ENCODE results near the gene EXOSC2.

EXOSC2 gene

DNA sequence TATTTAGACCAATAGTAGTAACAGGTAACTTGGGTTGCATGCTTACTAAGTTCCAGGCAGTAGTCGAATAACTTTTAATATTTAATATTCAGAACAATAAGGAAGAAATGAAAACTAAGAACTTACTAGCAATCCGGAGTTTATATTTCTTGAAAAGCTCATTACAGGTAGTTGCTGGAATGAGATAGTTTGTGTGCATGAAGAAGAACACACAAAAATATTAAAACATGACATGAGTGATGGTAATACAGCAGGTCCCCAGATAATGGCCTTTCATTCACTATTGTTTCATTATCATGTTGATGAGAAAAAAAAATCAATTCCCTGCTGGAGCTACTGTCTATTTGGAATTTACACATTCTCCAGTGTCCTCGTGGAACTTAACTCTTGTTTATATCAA is 44.7 kb downstream of the EXOSC2 start:
- no peak for DNase-seq (ENCODE audit: low read depth, low spot score)

DNA sequence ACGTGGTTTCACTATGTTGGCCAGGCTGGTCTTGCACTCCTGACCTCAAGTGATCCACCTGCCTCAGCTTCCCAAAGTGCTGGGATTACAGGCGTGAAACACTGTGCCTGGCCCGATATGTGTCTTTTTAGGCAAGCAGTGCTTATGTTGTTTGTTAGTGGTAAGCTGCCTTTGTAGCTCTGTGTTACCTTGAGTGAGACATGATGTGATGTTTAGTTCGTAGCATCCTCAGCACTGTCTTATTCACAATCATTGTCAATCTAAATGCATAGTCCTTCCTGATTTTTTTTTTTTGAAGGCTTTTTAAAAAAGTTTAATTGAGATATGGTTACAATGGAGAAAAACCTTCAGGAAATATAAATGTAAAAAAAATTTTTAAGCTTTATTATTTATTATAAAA is 45.5 kb downstream of the EXOSC2 start:
- DNase-seq (ENCODE audit: low read depth, low spot score), result no peak

DNA sequence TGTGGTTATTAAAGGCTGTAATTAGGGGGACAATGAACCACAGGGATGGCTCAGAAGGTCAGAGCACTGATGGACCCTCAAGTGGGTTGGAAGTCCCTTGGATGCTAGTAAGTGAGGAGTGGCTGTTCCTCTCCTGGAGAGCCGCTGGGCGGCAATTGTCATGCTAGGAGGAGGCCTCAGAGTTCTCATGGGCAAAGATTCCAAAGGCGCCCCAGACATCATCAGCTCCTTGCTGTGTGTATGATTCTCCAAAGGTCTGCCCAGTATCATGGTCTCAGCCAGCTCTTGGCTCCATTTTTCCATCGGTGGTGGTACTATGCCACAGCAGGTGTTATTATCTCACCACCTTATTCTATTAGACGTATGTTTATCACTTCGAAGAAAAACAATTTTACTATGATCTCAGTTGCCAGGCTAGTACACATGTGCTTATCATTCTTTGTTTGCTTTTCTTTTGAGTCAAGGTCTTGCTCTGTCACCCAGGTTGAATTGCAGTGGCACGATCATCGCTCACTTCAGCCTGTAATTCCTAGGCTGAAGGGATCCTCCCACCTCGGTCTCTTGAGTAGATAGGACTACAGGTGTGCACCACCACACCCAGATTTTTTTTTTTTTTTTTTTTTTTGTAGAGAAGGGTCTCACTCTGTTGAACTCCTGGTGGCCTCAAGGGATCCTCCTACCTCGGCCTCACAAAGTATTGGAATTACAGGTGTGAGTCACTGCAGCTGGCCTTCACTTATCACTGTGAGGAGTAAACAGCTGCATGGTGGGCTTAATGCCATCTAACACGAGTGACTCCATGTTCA is 46.8 kb downstream of the EXOSC2 start:
- DNase-seq (ENCODE audit: low read depth, low spot score), result no peak

DNA sequence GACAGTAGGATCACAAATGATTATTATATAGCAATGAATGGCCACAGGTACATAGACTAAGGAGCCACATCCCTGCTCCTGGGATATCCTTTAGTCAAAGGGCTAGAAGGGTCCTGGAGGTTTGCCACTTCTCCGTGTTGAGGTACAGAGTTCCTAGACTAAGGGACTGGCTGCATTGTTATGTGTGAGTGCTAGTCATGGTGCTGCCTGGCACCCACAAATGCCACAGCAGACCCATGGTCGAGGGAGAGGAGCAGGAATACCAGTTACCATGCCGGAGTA is 47.4 kb downstream of the EXOSC2 start:
- DNase-seq (ENCODE audit: low read depth, low spot score), result no peak

DNA sequence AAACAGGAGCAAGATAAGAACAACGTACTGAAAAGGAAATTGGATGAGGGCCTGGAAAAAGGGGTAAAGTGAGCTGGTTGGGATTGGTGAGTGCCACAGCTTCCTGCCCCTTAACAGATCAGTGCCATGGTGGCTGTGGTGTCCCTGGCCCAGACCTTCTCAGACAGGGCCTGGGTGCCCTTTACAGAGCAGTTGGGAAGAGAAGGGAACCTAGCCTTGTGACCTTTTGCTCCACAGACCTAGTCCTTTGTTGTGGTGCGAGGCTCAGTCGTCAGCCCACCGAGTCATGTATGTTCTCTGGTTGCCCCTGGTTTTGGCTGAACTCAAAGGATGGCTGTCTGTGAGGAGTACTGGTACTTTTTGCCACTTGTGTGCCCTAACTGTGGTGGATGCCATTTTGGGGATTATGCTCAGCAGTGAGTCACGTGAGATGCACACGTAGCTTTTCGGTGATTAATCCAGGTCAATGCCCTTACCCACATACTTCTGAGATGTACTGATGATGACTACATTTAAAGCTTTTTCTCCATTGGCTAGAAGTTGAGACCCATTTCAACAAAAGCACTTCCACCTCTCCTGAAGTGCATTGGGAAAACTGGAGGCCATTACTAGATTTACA is 48.4 kb downstream of the EXOSC2 start:
- DNase-seq (ENCODE audit: low read depth, low spot score), result no peak

DNA sequence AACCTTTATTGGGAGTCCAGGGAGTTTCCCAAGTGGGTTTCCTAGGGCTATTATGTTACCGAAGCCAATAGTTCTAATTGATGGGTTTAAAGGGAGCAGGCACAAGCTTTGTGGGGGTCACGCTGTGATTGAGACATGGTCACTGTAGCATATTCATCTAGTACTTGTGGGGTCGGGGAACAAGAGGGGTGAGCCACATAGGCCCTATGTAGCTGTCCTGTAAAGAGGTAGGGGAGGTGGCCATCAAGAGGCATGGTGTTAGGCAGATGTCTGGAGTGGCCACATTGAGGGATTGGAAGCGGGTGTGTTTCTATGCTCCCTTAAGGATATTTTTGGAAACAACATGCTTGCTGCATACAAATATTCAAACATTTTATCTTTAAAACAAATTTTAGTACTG is 50.1 kb downstream of the EXOSC2 start:
- DNase-seq (ENCODE audit: low read depth, low spot score), result no peak

DNA sequence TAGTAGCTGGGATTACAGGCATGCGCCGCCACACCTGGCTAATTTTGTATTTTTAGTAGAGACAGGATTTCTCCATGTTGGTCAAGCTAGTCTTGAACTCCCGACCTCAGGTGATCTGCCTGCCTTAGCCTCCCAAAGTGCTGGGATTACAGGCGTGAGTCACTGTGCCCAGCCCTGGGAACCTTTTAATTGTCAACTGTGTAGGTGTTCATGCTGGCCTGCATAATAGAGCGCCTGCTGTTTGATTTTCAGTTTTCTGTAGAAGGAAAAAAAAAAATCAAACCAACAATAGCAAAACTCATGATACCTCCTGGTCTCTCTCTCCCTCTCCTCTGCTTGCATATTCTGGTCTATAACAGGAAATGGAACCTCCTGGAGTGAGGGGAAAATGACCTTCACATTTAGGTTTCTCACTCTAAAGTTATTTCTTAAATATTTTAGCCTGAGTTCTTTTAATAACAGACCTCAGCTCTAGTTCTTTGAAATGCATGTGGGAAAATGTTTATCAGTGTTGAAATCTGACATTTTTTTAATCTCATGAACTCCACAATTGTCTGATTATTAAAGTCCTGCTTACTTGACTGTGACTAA is 51.7 kb downstream of the EXOSC2 start:
- DNase-seq (ENCODE audit: low read depth, low spot score), result no peak

DNA sequence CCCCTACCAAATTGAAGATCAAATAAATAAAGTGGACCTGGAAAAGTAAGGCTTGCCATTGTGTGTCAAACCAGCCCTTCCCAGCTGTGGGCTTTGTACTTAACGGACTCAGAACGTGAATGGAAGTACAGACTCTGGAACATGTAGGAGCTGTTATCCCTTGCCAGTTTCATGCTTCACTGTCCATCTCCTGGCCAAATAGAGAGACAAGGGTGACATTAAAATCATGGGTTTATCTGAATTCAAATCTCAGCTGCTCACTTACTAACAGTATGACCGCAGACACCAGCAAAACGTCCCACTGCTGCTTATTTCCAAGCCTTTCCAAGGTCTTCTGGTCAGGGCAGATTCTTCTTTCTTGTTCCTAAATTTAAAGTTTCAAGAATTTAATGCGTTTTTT is 52.2 kb downstream of the EXOSC2 start:
- no peak for DNase-seq (ENCODE audit: low read depth, low spot score)

DNA sequence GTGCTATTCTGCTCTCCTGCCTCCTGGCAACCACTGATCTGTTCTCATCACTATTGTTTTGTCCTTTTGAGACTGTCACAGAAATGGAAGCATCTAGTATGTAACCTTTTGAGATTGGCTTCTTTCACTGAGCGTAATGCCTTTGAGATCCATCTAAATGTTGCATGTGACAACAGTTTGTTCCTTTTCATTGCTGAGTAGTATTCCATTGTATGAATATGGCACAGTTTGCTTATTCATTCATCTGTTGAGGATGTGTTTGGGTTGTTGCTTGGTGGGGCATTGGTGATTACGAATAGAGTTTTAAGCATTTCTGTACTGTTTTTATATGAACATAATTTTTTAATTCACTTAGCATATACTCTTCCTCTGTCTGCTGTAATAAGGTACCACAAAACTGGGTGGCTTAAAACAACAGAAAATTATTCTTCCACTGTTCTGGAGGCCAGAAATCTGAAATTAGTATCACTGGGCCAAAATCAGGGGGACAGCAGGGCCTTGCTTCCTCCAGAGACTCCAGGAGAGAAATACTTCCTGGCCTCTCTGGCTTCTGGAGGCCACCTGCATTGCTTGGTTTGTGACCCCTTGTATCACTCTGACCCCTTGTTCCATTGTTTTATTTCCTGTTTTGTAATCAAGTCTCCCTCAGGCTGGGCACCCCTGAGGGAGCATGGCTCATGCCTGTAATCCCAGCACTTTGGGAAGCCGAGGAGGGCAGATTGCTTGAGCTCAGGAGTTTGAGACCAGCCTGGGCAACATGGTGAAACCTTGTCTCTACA is 53.0 kb downstream of the EXOSC2 start:
- DNase-seq (ENCODE audit: low read depth, low spot score), result no peak

DNA sequence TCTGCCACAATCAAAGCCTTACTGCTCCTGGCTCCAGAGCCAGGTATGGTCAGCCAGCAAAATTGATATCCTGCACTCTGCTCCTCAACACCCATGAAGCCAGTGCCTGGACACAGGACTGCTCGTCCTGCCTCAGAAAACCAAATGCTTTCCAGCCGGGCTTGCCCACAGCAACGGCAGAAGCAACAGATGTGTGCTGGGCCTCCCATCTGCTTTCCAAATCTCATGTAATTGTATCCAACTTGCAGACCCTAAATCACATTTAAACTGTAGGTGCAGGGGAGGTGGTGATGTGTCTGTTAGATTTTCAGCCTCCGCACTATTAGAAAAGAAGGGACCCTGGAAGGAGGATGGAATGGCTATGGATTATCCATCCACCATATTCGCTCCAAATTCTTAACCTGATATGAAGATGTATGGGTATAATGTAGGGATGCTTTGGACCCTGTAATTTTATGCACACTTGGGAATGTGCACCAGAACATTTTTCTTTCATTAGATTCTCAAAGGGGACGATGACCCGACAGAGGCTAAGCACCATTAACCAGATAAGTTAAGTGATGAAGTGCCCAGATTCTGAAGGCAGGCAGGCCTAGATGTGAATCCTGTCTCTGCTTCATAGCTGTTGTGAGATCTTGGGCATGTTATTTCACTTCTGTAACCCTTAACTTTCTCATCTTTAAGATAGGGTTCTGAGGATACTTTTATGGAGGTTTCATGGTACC is 58.2 kb downstream of the EXOSC2 start:
- no peak for DNase-seq (ENCODE audit: low read depth, low spot score)
